Testis (tissue), 2 donors: ENCODE measurements around the gene BACH2.
"Not testable (repeated sequence)": the region's sequence is repeated elsewhere in the genome, so short reads cannot be mapped to it uniquely, and the experiment has no call there.

Experiments used
- POLR2A ChIP-seq: fragments of 450-650 bp; IDR thresholded peaks from one replicate; pipeline ENCODE4 v1.6.1; 2017; ENCODE audit warnings: antibody characterized with exemption, mild to moderate bottlenecking, moderate library complexity
- TF ChIP-seq, protein P1 (sequence below), 3 experiments: fragments of 450-650 bp in 2 of 3; fragments of 200-600 bp in 1 of 3; sonication (generic) in 1 of 3; IDR thresholded peaks; one replicate each; pipeline ENCODE4 v1.5.1; 2016 to 2019; ENCODE audit warnings: antibody characterized with exemption in 3 of 3, mild to moderate bottlenecking in 2 of 3, moderate library complexity in 1 of 3

DNA sequence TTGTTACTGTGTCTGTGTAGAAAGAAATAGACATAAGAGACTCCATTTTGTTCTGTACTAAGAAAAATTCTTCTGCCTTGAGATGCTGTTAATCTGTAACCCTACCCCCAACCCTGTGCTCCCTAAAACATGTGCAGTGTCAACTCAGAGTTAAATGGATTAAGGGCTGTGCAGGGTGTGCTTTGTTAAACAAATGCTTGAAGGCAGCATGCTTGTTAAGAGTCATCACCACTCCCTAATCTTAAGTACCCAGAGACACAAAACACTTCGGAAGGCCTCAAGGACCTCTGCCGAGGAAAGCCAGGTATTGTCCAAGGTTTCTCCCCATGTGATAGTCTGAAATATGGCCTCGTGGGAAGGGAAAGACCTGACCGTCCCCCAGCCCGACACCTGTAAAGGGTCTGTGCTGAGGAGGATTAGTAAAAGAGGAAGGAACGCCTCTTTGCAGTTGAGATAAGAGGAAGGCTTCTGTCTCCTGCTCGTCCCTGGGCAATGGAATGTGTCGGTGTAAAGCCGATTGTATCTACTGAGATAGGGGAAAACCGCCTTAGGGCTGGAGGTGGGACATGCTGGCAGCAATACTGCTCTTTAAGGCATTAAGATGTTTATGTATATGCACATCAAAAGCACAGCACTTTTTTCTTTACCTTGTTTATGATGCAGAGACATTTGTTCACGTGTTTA, 405.7 kb downstream of the BACH2 start:
- TF ChIP-seq POLR2A = not testable (repeated sequence)
- TF ChIP-seq, protein P1, sequence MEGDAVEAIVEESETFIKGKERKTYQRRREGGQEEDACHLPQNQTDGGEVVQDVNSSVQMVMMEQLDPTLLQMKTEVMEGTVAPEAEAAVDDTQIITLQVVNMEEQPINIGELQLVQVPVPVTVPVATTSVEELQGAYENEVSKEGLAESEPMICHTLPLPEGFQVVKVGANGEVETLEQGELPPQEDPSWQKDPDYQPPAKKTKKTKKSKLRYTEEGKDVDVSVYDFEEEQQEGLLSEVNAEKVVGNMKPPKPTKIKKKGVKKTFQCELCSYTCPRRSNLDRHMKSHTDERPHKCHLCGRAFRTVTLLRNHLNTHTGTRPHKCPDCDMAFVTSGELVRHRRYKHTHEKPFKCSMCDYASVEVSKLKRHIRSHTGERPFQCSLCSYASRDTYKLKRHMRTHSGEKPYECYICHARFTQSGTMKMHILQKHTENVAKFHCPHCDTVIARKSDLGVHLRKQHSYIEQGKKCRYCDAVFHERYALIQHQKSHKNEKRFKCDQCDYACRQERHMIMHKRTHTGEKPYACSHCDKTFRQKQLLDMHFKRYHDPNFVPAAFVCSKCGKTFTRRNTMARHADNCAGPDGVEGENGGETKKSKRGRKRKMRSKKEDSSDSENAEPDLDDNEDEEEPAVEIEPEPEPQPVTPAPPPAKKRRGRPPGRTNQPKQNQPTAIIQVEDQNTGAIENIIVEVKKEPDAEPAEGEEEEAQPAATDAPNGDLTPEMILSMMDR (IDR thresholded peaks at IDR 0.05) = not testable (repeated sequence)
